ENCODE measurements around the gene SLC12A4. TPM values are rescaled to one million over a fixed set of nuclear protein-coding genes. Genes with fewer than 3 reads are reported as not detected.

Gene SLC12A4
- polyA plus RNA-seq, 1 donor (not counting 4 experiments of a cell fraction or from before 2014, with no cell fraction given) = 59.3 TPM

DNA sequence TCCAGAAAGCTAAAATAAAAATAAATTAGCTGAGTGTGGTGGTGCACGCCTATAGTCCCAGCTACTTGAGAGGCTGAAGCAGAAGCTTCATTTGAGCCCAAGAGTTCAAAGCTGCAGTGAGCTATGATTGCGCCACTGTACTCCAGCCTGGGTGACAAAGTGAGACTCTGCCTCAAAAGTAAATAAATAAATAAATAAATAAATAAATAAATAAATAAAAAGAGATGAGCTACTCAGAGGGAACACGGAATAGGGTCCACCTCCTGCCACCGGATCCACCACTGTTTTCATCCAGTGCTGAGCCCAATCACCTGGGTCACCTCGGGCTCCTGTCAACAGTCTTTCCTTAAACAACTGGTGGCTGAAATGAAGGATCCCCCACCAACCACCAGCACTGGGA, 18.5 kb upstream of the SLC12A4 start:
- Histone ChIP-seq H4K20me1 (ENCODE audit: control insufficient read depth, extremely low read depth, insufficient read depth, low read length) (no peaks in the 10 kb centered on the region), H3K9ac (ENCODE audit: control insufficient read depth, extremely low read depth, insufficient read depth, low read length) (no peak overlapping the region), H3K36me3 (ENCODE audit: control insufficient read depth in 2 of 2, extremely low read depth in 1 of 2, insufficient read depth in 2 of 2, low read length in 2 of 2) (no peaks in the 10 kb centered on the region), H3K4me1 (ENCODE audit: control insufficient read depth, extremely low read depth, insufficient read depth, low read length) (peaks cover 24% of the 10 kb centered on the region), H3K4me3 (ENCODE audit: control insufficient read depth in 2 of 3, extremely low read depth in 1 of 3, insufficient read depth in 2 of 3, low read depth in 1 of 3, low read length in 3 of 3) (no peak overlapping the region), H3K9me1 (ENCODE audit: control insufficient read depth, extremely low read depth, insufficient read depth, low read length) (no peaks in the 10 kb centered on the region), H3K79me2 (ENCODE audit: control insufficient read depth, insufficient read depth, low read length) (no peaks in the 10 kb centered on the region), H3K9me3 (ENCODE audit: control insufficient read depth, low read depth, low read length) (no peaks in the 10 kb centered on the region), H2AFZ (ENCODE audit: control insufficient read depth, low read length) (no peak overlapping the region), H3K27ac (ENCODE audit: control insufficient read depth, insufficient read depth, low read length) (no peak overlapping the region), H3K27me3 (ENCODE audit: control insufficient read depth, extremely low read depth, insufficient read depth, low read length) (no peaks in the 10 kb centered on the region), H3K4me2 (ENCODE audit: control insufficient read depth, extremely low read depth, insufficient read depth, low read depth, low read length) (no peak overlapping the region)
- DNase-seq (ENCODE audit: low read depth, low spot score) = no peak
- no peak for FAIRE-seq
- no peak for TF ChIP-seq EZH2 (IDR thresholded peaks at IDR 0.05; ENCODE audit: low read length)
- TF ChIP-seq, protein P1, sequence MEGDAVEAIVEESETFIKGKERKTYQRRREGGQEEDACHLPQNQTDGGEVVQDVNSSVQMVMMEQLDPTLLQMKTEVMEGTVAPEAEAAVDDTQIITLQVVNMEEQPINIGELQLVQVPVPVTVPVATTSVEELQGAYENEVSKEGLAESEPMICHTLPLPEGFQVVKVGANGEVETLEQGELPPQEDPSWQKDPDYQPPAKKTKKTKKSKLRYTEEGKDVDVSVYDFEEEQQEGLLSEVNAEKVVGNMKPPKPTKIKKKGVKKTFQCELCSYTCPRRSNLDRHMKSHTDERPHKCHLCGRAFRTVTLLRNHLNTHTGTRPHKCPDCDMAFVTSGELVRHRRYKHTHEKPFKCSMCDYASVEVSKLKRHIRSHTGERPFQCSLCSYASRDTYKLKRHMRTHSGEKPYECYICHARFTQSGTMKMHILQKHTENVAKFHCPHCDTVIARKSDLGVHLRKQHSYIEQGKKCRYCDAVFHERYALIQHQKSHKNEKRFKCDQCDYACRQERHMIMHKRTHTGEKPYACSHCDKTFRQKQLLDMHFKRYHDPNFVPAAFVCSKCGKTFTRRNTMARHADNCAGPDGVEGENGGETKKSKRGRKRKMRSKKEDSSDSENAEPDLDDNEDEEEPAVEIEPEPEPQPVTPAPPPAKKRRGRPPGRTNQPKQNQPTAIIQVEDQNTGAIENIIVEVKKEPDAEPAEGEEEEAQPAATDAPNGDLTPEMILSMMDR (optimal IDR thresholded peaks at IDR 0.05 in 1 of 3, IDR thresholded peaks at IDR 0.05 in 1 of 3, conservative IDR thresholded peaks at IDR 0.05 in 1 of 3; ENCODE audit: extremely low read depth in 1 of 3, insufficient read depth in 2 of 3, low read length in 3 of 3) = no peak
- dilution Hi-C loops (cut with MboI; ENCODE audit: extremely low pct_ligation_motif_present, low sequenced_read_pairs) = no loop called here

DNA sequence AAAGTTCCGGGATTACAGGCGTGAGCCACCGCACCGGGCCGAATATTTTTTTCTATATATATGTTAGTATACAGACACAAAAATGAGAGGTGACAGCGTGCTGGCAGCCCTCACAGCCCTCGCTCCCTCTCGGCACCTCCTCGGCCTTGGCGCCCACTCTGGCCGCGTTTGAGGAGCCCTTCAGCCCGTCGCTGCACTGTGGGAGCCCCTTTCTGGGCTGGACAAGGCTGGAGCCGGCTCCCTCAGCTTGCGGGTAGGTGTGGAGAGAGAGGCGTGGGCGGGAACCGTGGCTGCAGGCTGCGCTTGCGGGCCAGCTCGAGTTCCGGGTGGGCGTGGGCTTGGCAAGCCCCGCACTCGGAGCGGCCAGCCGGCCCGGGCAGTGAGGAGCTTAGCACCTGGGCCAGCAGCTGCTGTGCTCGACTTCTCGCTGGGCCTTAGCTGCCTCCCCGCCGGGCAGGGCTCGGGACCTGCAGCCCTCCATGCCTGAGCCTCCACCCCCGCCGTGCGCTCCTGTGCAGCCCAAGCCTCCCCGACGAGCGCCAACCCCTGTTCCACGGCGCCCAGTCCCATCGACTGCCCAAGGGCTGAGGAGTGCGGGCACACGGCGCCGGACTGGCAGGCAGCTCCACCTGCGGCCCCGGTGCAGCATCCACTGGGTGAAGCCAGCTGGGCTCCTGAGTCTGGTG, 13.7 kb upstream of the SLC12A4 start:
- Histone ChIP-seq H3K9me1 (ENCODE audit: control insufficient read depth, extremely low read depth, insufficient read depth, low read length) (no peaks in the 10 kb centered on the region), H3K79me2 (ENCODE audit: control insufficient read depth, insufficient read depth, low read length) (no peaks in the 10 kb centered on the region), H3K9ac (ENCODE audit: control insufficient read depth, extremely low read depth, insufficient read depth, low read length) (no peak overlapping the region), H3K27me3 (ENCODE audit: control insufficient read depth, extremely low read depth, insufficient read depth, low read length) (peaks cover 14% of the 10 kb centered on the region), H3K27ac (ENCODE audit: control insufficient read depth, insufficient read depth, low read length) (no peak overlapping the region), H4K20me1 (ENCODE audit: control insufficient read depth, extremely low read depth, insufficient read depth, low read length) (peaks cover 2% of the 10 kb centered on the region), H3K4me1 (ENCODE audit: control insufficient read depth, extremely low read depth, insufficient read depth, low read length) (peaks cover 13% of the 10 kb centered on the region), H2AFZ (ENCODE audit: control insufficient read depth, low read length) (no peak overlapping the region), H3K4me2 (ENCODE audit: control insufficient read depth, extremely low read depth, insufficient read depth, low read depth, low read length) (no peak overlapping the region), H3K9me3 (ENCODE audit: control insufficient read depth, low read depth, low read length) (no peaks in the 10 kb centered on the region), H3K36me3 (ENCODE audit: control insufficient read depth in 2 of 2, extremely low read depth in 1 of 2, insufficient read depth in 2 of 2, low read length in 2 of 2) (no peaks in the 10 kb centered on the region), H3K4me3 (ENCODE audit: control insufficient read depth in 2 of 3, extremely low read depth in 1 of 3, insufficient read depth in 2 of 3, low read depth in 1 of 3, low read length in 3 of 3) (no peak overlapping the region)
- DNase-seq (ENCODE audit: low read depth, low spot score) = no peak
- dilution Hi-C loops (cut with MboI; ENCODE audit: extremely low pct_ligation_motif_present, low sequenced_read_pairs) = no loop called here
- no peak for FAIRE-seq
- TF ChIP-seq EZH2 (IDR thresholded peaks at IDR 0.05; ENCODE audit: low read length) = no peak
- TF ChIP-seq, protein P1 (optimal IDR thresholded peaks at IDR 0.05 in 1 of 3, IDR thresholded peaks at IDR 0.05 in 1 of 3, conservative IDR thresholded peaks at IDR 0.05 in 1 of 3; ENCODE audit: extremely low read depth in 1 of 3, insufficient read depth in 2 of 3, low read length in 3 of 3) = no peak

Data from keratinocyte (primary cell).